NOMO-1 (cell line): Measurements from ENCODE around the gene FOXF2.
A peak's percentile ranks its signal among the peaks of the same experiment; 100 is the strongest.

Source experiments
- DNase-seq, 2 experiments: peaks; one replicate each; lab custom pipeline; 2025; ENCODE audit not compliant: unreplicated experiment in 2 of 2; lab: John Stamatoyannopoulos, UW

The FOXF2 gene

GRCh38 chr6:1405221-1405620 is 15.8 kb downstream of the FOXF2 start:
- DNase-seq, result no peak

- DNase-seq, result peak; percentile 49 to 86
These were observed 17.1 kb downstream of the FOXF2 start for GRCh38 chr6:1406306-1407072.

GRCh38 chr6:1407499-1407990 is 18.2 kb downstream of the FOXF2 start:
- peak; percentile 11 to 19 for DNase-seq

- no peak for DNase-seq
These were observed 20.5 kb downstream of the FOXF2 start for GRCh38 chr6:1409774-1410465.

GRCh38 chr6:1412901-1413300 is 23.5 kb downstream of the FOXF2 start:
- no peak for DNase-seq

GRCh38 chr6:1415416-1416063 is 26.2 kb downstream of the FOXF2 start:
- no peak for DNase-seq

- no peak for DNase-seq
These were observed 26.9 kb downstream of the FOXF2 start for GRCh38 chr6:1416191-1416760.

- DNase-seq, result no peak
These were observed 27.4 kb downstream of the FOXF2 start for GRCh38 chr6:1416820-1417219.

- no peak for DNase-seq
These were observed 28.3 kb downstream of the FOXF2 start for GRCh38 chr6:1417718-1418117.

- DNase-seq, result peak in 1 of 2 experiments; percentile 27
These were observed 29.3 kb downstream of the FOXF2 start for GRCh38 chr6:1418471-1419191.

- DNase-seq, result no peak
These were observed 31.0 kb downstream of the FOXF2 start for GRCh38 chr6:1420382-1420781.

GRCh38 chr6:1422290-1422689 is 32.9 kb downstream of the FOXF2 start:
- DNase-seq, result no peak

GRCh38 chr6:1423578-1423977 is 34.2 kb downstream of the FOXF2 start:
- DNase-seq, result no peak

- peak; percentile 3 to 28 for DNase-seq
These were observed 35.0 kb downstream of the FOXF2 start for GRCh38 chr6:1424306-1424927.

GRCh38 chr6:1426416-1426815 is 37.0 kb downstream of the FOXF2 start:
- peak; percentile 2 to 13 for DNase-seq

GRCh38 chr6:1435806-1436205 is 46.4 kb downstream of the FOXF2 start:
- DNase-seq, result no peak

GRCh38 chr6:1436334-1437306 is 47.2 kb downstream of the FOXF2 start:
- peak; percentile 19 to 57 for DNase-seq

GRCh38 chr6:1437553-1438406 is 48.4 kb downstream of the FOXF2 start:
- DNase-seq, result no peak
